Measurements from ENCODE around the gene SLIT1.

The SLIT1 gene

DNA sequence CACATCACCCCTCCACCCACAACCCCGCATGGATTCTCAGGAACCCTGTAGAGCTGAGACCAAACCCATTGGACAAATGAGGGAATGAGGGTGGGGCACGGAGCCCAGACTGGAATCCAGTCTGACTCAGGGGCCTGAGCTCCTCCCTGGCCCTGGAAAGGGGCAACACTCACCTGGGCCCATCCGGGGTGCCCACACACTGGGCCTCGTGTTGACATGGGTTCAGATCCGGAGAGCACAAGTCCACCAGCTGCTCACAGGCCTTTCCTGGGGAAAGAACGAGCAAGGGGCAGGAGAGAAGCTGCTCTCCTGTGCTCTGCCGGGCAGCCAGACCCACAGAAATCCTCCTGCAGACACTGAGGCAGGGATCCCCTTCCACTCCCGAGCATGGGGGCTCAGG, 172.2 kb downstream of the SLIT1 start:
- DNase-seq (ENCODE audit: low read depth), result no peak
- no peak overlapping the region for H3K4me3 ChIP-seq (ENCODE audit: control insufficient read depth, low read depth, low read length)
- TF ChIP-seq, protein P1, sequence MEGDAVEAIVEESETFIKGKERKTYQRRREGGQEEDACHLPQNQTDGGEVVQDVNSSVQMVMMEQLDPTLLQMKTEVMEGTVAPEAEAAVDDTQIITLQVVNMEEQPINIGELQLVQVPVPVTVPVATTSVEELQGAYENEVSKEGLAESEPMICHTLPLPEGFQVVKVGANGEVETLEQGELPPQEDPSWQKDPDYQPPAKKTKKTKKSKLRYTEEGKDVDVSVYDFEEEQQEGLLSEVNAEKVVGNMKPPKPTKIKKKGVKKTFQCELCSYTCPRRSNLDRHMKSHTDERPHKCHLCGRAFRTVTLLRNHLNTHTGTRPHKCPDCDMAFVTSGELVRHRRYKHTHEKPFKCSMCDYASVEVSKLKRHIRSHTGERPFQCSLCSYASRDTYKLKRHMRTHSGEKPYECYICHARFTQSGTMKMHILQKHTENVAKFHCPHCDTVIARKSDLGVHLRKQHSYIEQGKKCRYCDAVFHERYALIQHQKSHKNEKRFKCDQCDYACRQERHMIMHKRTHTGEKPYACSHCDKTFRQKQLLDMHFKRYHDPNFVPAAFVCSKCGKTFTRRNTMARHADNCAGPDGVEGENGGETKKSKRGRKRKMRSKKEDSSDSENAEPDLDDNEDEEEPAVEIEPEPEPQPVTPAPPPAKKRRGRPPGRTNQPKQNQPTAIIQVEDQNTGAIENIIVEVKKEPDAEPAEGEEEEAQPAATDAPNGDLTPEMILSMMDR (IDR thresholded peaks at IDR 0.05; ENCODE audit: control insufficient read depth, insufficient read depth, low read depth, low read length, missing control alignments), result no peak

DNA sequence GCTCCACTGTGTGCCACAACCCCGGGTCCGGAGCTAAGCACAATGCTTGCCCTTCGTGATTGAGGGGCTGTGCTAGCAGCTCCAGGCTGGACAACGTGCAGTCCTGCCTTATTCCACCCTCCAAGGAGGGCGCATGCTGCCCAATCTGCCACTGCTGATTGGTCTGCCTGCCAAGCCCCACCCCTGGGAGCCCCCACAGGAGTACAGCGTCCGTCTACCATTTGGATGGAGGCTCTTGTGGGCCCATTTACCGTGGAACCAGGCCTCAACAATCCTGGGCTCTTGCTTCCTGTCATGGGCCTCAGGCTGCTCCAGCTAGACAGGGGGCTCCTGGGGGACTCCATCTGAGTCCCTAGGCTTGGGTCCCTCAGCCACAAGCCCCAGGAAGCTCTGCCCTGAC, 173.3 kb downstream of the SLIT1 start:
- TF ChIP-seq, protein P1 (IDR thresholded peaks at IDR 0.05; ENCODE audit: control insufficient read depth, insufficient read depth, low read depth, low read length, missing control alignments), result no peak
- H3K4me3 ChIP-seq (ENCODE audit: control insufficient read depth, low read depth, low read length), result no peak overlapping the region
- DNase-seq (ENCODE audit: low read depth), result no peak

DNA sequence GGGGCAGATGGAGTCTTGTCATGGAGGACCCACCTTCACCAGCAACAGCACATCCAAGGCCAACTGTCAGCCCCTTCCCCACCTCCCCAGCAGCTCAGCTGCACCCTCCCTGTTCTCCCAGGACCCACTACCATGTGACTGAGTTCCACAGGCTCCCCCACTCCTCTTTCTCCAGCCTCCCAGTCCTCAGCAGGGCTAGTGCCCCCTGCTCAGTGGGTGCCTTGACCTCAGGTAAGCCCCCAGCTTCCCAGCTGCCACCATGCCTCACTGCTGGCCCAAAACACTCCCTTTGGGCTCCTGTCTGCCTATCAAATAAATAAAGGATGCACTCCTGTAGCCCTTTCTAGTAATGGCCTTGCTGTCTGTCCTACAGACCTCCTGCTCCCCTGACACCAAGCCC, 174.4 kb downstream of the SLIT1 start:
- TF ChIP-seq, protein P1 (IDR thresholded peaks at IDR 0.05; ENCODE audit: control insufficient read depth, insufficient read depth, low read depth, low read length, missing control alignments), result no peak
- H3K4me3 ChIP-seq (ENCODE audit: control insufficient read depth, low read depth, low read length), result no peak overlapping the region
- DNase-seq (ENCODE audit: low read depth), result no peak

DNA sequence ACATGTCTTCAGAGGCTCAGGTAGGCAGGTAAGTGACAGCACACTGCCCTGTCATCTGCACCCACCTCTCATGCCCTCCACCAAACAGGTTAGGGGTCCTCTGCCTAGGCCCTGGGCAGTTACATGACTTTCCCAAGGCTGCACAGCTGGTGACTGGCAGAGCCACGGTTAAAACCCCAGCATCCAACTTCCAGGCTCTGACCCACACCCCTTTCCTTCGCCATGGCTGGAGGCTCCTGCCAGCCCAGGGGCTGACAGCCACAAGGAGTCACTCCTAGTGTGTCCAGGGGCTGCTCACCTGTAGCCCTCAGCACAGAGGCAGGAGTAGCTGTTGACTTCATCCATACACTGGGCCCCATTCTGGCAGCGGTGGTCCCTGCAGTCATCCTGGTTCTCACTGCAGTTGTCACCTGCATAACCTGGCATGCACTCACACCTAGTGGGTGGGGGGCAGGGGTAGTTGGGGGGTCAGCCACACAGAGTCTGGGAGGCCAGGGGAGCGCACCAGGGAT, 175.0 kb downstream of the SLIT1 start:
- TF ChIP-seq, protein P1 (IDR thresholded peaks at IDR 0.05; ENCODE audit: control insufficient read depth, insufficient read depth, low read depth, low read length, missing control alignments), result no peak
- no peak overlapping the region for H3K4me3 ChIP-seq (ENCODE audit: control insufficient read depth, low read depth, low read length)
- no peak for DNase-seq (ENCODE audit: low read depth)

DNA sequence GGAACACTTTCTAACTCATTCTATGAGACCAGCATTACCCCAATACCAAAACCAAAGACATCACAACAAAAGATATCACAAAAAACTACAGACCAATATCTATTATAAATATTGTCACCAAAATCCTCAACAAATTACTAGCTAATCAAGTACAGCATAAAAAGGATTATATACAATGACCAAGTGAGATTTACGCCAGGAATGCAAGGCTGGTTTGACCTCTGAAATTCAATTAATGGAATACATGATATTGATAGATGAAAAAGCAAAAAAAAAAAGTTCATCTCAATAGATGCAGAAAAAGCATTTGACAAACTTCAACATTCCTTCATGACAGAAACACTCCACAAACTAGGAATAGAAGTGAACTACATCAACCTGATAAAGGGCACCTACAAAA, 178.3 kb downstream of the SLIT1 start:
- TF ChIP-seq, protein P1 (IDR thresholded peaks at IDR 0.05; ENCODE audit: control insufficient read depth, insufficient read depth, low read depth, low read length, missing control alignments), result no peak
- H3K4me3 ChIP-seq (ENCODE audit: control insufficient read depth, low read depth, low read length), result no peak overlapping the region
- DNase-seq (ENCODE audit: low read depth), result no peak

DNA sequence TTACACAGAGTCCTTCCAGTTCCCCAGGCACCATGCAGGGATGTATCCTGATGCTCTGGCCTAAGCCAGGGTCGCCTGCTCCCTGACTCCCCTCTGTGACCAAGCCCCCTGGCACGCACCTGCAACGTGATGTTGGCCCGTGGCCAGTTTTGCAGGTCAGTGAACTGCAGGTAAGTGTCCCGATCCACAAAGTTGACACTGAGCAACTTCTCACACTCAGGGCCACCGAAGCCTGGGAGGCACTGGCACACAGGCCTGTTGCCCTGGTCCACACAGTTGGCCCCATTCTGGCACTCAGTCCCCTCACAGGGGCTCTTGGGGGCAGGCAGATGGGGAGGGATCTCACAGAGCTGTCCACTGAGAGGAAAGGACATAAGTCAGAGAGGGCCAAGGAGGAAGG, 179.4 kb downstream of the SLIT1 start:
- no peak overlapping the region for H3K4me3 ChIP-seq (ENCODE audit: control insufficient read depth, low read depth, low read length)
- TF ChIP-seq, protein P1 (IDR thresholded peaks at IDR 0.05; ENCODE audit: control insufficient read depth, insufficient read depth, low read depth, low read length, missing control alignments), result no peak
- DNase-seq (ENCODE audit: low read depth), result no peak

DNA sequence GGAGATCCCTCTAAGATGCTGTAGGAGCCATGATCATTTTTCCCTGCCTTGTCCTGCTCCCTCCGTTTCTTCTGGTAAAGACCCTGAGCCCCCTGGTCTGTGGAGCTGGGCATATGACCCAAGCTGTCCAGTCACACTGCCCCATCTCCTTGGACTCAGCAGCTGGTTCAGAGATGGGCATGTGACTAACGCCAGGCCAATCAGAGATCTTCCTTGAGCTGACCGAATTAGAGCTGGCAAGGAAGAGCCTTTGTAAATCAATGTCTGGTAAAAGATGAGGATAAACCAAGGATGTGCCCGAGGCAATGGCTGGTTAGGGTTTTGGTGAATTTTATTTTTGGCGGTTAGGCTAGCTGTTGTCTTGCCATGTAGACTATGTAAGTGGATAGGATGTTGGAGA, 180.4 kb downstream of the SLIT1 start:
- no peak overlapping the region for H3K4me3 ChIP-seq (ENCODE audit: control insufficient read depth, low read depth, low read length)
- TF ChIP-seq, protein P1 (IDR thresholded peaks at IDR 0.05; ENCODE audit: control insufficient read depth, insufficient read depth, low read depth, low read length, missing control alignments), result no peak
- DNase-seq (ENCODE audit: low read depth), result no peak
